ENCODE data around the gene COQ5.
"Not testable (repeated sequence)": the region's sequence is repeated elsewhere in the genome, so short reads cannot be mapped to it uniquely, and the experiment has no call there.

The COQ5 gene

DNA sequence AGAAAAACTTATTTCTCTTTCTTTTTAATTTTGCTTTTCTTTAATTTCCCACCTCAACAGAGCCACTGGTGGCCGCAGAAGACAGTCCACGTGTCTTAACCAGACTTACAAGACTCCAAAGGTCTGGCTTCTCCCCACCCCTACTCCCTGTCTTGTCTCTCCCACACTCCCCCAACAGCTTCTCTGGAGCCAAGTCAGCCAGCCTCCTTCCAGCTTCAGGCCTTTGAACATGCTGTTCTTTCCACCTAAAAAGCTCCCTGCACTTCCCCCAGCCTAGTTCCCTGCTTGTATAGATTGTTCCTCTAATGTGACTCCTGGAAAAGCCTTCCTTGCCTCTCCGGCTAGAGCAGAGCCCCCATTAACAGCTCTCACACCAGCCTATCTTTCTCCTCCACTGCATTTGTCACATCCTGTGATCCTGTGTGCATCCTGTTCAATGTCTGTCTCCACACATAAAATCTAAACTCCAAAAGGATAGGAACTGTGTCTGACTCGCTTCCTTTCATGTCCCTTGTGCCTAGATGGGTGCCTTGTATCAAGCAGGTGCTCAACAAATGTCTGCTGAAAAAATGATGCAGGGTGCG is 40.8 kb downstream of the COQ5 start:
- H3K27ac ChIP-seq: peak overlapping the region in 3 of 21 experiments; percentile 7 to 16 (median 16)

DNA sequence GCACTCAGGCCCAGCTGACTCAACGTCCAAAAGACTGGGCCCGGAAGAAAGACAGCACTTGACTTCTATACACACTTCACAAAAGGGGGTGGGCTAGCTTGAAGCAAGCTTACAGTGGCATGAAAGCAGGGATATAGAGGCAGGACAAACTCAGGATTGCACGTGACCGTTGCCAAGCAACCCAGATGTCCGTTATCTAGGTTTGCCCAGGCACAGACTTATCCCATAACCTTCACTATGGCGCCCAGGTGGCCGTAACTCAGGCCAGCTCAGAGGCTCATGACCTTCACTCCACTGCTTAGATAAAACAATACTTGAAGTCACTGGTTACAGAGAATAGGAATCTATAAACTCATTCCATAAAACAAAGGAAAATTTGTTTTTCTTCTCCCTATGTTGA is 41.4 kb downstream of the COQ5 start:
- H3K27ac ChIP-seq, H3K4me3 ChIP-seq: not testable (repeated sequence)

More for the DNA sequence above, 40.8 kb downstream of the COQ5 start:
- no peak overlapping the region for H3K4me3 ChIP-seq

DNA sequence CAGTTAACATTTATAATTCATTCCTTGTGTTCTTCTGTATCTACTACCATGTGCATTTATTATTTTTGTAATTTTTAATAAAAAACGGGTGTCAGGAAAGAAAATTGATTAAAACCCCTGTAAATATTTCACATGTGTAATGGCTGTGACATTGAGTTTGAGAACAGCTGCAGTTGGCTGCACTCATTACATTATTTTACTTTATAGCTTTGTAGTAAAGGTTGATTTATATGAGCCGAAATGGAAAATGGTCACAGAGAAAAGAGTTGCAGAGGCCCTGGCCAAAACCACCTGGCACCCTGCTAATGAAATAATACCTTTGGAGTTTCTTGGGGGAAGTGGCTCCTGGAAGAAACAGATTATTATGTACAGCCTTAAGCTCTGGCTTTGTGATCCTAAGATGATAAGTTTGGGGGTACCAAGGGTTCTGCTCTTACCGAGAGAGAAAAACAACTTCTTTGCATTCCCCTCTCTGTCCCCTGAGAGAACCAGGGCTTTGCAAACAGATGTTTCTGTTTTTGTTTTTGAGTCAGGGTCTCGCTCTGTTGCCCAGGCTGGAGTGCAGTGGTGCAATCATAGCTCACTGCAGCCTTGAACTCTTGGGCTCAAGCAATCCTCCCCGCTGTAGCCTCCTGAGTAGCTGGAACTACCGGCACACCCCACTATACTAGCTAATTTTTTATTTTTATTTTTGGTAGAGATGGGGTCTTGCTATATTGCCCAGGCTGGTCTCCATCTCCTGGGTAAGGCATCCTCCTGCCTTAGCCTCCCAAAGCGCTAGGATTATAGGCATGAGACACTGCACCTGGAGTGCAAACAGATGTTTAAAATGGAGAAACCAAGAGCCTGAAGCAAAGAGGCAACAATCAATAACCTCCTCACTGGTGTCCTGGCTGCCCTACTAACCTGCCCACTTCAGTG is 42.7 kb downstream of the COQ5 start:
- Histone ChIP-seq H3K27ac (no peak overlapping the region), H3K4me3 (no peak overlapping the region)

DNA sequence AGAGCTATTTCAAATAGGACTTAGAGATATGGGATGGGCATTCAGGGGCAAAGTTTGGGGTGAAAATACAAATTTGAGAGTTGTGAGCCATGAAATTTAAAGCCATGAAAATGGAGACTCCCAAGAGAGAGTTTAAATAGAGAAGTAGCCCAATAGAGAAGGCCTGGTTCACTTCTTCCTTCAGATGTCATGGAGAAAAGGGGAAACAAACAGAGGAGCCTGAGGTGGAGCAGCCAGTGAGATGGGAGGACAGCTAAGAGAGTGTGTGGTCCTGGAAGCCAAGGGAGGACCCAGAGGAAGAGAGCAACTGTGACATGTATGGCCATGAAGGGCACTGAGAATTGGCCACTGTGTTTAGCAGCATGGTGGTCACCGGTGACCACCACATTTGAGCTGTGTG is 45.3 kb downstream of the COQ5 start:
- Histone ChIP-seq H3K27ac (no peak overlapping the region), H3K4me3 (no peak overlapping the region)

DNA sequence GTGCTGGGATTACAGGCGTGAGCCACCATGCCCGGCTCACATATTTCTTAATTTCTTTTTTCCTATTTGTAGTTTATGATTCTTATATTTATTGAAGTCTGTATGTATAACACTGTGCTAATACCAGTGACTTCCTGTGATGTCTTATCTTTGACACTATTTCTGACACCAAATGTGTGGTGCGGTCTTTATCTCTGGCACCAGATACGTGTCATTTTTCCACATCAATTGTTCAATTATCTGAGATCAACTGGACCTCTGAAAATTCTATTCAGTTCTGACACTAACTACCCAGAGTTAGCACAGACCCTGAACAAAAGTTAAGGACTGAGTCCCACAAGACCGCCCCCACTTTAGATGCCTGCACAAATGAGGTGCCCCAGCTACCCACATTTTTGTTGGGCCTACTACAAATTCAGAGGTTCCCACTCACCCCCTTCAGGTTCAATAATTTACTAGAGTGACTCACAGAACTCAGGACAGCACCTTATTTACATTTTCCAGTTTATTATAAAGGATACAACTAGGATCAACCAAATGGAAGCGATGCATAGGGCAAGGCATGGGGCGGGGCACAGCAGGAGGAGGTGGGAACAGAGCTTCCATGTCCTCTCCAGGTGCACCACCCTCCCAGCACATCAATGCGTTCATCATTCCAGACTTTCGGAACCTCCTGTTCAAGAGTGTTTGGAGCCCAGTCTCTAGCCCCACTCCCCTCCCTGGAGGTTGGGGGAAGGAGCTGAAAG is 47.8 kb downstream of the COQ5 start:
- peak overlapping the region in 7 of 21 experiments; percentile 16 to 81 (median 50) for H3K27ac ChIP-seq
- no peak overlapping the region for H3K4me3 ChIP-seq

DNA sequence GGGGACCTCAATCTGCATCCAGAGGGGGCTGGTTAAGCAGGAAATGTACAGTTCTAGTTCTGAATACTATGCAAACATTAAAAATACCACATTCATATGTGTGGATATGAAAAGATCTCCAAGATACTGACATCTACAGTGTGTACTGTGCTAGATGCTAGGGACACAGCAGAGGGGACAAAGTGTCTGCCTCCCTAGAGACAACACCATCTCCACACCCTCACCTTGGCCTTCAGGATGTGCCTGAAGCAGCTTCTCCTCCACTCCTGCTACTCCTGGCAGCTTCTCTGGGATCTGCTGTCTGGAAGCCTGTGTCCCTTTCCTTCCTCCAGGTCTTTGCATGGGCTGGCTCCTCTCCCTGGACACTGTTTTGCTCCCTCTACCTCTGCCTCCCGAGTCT is 48.7 kb downstream of the COQ5 start:
- peak overlapping the region in 14 of 21 experiments; percentile 32 to 81 (median 55) for H3K27ac ChIP-seq
- H3K4me3 ChIP-seq: no peak overlapping the region

DNA sequence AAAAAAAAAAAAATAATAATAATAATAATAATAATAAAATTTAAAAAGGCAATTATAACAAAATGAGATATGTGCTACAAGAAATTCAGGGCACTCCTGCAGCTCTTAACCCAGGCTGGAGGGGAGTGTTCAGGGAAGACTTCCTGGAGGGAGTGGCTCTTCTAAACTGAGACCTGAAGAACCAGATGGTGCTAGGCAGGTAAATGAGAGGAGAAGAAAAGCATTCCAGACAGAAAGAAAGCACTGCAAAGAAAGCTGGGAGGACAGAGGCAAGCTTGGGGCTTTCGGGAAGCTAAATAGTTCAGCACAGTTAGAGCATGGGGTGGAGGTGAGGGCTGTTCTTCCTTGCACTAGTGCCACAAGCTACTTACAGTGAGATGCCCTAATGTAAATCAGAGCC is 49.5 kb downstream of the COQ5 start:
- Histone ChIP-seq H3K27ac (peak overlapping the region in 10 of 21 experiments; percentile 16 to 81 (median 56)), H3K4me3 (no peak overlapping the region)

DNA sequence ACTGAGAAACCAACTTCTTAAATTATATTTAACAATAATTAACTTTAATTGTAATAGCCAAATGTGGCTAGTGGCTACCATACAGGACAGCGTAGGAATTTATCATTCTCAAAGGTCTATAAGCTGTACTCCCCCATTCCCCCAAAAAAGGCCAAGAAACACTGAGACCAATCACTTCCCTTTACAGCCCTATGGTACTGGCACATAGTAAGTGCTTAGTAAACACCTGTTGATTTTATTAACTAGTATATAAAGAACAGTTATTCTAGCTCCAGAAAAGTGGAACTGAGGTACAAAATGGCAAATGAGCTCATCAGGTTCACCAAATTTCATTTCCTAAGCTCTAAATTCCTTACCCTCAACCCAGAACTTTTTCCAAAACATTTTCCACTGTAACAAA is 53.3 kb downstream of the COQ5 start:
- Histone ChIP-seq H3K4me3 (no peak overlapping the region), H3K27ac (peak overlapping the region in 9 of 21 experiments; percentile 21 to 77 (median 44))

DNA sequence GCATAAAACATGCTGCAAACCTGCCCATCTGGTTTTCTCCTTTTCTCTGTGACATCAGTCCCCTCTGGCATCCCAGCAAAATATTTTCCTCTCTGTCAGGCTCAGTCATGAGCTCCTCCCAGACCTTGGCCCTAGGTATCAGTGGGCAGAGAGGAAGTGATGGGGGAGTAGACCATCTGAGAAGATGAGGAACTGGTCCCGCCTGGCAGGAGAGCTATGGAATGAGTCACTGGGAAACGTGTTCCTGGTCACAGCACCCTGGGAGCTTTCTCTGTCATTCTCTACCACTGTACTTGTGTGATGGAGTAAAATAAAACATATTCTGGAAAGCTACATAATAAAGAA is 54.4 kb downstream of the COQ5 start:
- no peak overlapping the region for H3K4me3 ChIP-seq
- H3K27ac ChIP-seq: peak overlapping the region in 13 of 21 experiments; percentile 29 to 77 (median 63)

DNA sequence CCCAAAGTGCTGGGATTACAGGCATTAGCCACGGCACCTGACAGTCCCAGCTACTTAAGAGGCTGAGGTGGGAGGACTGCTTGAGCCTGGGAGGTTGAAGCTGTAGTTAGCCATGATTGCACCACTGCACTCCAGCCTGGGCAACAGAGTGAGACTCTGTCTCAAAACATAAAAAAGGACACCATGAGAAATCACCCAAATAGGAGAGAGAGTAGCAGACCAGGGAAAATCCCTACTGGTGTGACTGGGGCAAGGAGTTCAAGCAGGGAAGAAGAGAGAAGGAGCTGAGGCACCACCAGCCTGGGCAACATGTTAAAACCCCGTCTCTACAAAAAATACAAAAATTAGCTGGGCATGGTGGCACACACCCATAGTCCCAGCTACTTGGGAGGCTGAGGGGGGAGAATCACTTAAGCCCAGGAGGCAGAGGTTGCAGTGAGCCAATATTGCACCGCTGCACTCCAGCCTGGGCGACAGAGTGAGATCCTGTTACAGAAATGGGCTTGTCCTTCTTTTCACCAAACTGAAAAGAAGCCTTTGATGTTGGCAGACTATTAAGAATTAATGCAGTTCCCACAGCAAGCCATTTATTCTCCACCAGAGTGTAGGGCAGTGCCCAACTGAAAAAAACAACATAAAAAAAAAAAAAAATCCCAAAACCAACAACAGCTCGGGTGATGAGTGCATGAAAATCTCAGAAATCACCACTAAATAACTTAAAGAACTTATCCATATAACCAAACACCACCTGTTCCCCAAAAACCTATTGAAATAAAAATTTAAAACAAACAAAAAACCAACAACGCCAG is 54.9 kb downstream of the COQ5 start:
- no peak overlapping the region for H3K4me3 ChIP-seq
- peak overlapping the region in 18 of 21 experiments; percentile 19 to 78 (median 62) for H3K27ac ChIP-seq

DNA sequence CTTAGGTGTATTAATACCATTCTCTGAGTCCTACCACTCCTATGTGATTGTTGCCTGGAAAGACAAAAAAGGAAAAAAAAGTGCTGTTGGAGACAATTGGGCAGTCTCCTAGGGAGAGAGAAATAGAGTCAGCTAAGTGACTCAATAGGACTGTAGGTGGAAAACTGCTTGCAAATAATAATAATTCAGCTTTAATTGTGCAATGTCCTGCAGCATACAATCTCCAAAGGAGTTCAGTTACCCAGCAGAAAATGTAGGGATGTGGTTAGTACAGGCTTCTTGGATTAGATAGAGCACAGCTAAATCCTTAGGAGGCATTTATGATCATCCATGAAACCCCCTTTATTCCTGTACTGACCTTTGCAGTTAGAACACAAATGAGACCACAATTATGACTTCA is 56.4 kb downstream of the COQ5 start:
- Histone ChIP-seq H3K27ac (peak overlapping the region in 6 of 21 experiments; percentile 20 to 77 (median 73)), H3K4me3 (peak overlapping the region in 1 of 7 experiments; percentile 0)

DNA sequence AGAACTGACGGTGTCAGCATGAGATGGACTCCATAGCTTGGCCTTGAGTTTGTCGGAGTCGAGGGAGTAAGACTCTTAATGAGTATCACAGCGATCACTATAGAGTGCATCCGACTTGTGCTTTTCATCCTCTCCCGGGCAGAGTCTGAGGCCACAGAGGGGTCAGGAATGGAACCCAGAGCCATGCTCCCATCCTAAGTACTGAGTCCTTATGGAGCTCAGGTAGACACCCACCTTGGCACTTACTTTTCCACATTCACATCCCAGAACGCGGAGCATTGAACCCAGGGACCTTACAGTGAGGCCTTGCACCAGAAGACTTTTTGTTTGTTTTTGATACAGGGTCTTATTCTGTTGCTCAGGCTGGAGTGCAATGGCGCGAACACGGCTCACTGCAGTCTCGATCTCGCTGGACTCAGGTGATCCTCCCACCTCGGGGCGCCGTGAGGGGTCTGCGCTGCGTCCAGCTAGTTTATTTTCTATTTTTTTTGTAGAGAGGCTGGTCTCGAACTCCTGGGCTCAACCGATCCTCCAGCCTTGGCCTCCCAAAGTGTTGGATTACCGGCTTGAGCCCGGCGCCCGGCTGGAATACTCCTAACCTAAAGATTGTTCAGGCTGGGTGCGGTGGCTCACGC is 58.7 kb downstream of the COQ5 start:
- H3K4me3 ChIP-seq: peak overlapping the region; percentile 84 to 97 (median 89)
- H3K27ac ChIP-seq: peak overlapping the region; percentile 89 to 99 (median 95)

DNA sequence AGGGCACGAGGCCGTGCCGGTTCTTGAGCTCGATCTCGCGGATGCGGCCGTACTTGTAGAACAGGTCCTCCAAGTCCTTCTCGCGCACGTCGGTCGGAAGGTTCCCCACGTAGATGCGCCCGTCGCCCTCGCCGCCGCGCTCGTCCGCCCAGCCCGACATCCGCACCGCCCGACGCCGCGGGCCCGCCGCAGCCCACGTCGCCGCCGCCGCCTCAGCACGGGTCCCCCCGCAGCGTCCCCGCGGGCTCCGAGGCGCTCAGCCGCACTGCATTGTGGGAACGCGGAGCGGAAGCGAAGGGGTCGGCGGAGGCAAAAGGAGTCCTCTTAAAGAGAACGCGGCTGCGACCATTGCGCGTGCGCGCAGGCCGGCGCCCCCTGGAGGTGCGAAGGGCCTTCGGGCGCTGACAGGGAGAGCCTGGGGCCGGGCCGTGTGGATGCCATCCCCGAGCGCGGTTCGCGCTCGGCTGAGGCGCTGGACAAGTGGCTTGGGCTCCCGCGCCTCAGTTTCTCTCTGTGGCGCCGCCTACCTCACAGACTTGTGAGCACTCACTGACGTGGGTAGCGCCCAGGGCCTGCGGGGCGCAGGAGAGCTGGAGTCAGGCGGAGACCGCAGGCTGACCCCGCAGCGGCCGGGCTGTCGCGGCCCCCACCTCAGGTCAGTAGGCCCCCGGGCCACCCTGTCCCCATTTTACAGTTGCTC is 59.4 kb downstream of the COQ5 start, which contains the start of gene SRSF9:
Gene SRSF9, minus strand, starts transcription at position 299 of the 700 bp plus-strand sequence. Its CDS starts 139 bp downstream, at position 160.
- H3K4me3 ChIP-seq: peak within 1 kb of the TSS; percentile 84 to 97 (median 89)
- peak within 1 kb of the TSS; percentile 89 to 99 (median 95) for H3K27ac ChIP-seq

DNA sequence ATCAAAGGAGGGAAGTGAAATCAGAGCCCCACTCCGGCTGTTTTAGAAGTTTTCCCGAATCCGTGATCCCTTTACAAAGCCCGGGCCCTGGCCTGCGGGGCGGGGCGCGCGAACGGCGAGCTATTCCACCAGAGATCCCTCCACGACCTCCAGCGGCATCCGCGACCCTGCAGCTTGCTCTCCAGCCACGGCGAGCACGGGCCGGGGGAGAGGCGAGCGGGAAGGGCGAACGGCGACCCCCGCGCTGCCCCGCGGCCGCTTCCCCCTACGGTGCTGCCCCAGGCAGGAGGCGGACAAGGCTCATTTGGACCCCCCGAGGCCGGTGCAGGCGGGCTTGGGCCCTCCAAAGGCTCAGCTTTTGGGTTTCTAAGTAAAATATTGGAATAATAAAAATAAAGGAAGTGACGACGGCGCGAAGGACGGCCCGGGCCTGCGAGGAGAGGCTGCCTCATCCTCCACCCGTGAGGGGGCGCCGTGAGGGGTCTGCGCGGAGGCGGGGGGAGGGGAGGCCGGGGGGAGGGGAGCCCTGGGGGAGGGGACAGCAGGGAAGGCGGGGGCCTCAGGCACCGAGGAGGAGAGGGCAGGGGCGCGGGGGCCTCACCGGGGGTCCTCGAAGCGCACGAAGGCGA is 60.0 kb downstream of the COQ5 start:
- Histone ChIP-seq H3K27ac (peak overlapping the region; percentile 89 to 99 (median 95)), H3K4me3 (peak overlapping the region; percentile 84 to 97 (median 89))

DNA sequence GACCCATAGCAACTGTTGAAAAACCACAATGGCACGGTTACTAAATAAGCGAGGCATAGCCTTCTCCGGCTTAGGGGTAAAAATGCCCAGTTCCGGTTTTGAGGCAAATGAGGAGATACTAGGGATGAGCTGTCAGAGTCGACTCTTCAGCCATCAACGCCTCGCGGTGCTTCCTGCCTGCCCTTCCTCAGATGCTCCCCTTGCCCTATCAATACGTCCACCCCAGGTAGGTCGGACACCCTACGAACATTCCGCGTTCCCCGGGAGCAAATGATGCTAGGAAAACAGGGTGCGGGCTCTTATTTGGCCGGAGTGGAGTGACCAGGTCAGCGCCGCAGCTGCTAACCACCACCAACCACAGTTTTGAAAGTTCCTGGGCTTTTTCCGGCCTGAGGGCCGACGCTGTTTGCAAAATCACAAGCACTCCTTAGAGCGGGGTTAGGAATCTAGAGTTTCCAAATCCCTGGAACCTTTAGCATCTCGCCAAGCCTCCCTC is 60.6 kb downstream of the COQ5 start:
- H3K27ac ChIP-seq: peak overlapping the region; percentile 89 to 99 (median 95)

DNA sequence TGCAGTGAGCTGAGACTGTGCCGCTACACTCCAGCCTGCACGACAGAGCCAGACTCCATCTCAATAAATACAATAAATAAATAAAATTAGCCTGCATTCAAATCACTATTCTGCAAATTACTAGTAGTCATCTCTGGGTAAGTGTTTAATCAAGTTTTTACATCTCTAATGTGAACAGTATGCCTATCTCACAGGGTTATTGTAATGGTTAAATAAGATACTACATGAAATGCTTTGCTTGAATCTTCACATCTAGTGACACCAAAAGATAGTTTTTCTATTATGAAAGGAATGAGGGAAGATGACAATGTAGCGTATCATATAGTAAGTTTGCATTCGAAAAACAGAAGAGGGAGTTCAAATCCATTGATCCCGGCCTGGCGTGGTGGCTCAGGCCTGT is 61.5 kb downstream of the COQ5 start:
- no peak overlapping the region for H3K4me3 ChIP-seq
- no peak overlapping the region for H3K27ac ChIP-seq

More for the DNA sequence above, 60.6 kb downstream of the COQ5 start:
- peak overlapping the region; percentile 84 to 97 (median 89) for H3K4me3 ChIP-seq

DNA sequence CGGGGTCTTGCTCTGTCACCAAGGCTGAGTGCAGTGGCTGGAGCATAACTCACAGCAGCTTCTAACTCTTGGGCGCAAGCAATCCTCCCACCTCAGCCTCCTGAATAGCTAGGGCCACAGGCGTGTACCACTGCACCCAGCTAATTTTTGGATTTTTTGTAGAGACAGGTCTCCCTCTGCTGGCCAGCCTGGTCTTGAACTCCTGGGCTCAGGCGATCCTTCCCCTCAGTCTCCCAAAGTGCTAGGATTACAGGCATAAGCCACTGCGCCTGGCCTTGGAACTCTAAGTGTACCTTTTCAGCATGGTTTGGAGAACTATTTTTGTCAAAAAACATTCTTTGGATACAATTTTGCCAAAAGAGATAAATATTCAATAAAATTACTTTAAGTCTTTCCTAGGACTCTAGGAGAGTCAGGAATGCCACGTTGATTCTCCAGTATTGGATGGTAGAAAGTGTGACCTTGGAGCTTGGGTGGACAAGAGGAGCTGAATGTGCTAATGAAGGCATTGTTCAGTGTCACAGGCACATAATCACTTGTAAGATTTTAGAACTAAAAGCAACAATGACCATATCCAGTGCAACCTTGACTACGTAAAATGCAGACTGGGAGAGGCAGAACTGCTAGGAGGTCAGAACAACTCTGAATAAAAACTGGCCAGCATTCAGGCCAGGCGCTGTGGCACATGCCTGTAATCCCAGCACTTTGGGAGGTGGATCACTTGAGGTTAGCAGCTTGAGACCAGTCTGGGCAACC is 62.2 kb downstream of the COQ5 start:
- H3K27ac ChIP-seq: peak overlapping the region in 1 of 21 experiments; percentile 10
- H3K4me3 ChIP-seq: no peak overlapping the region

Measured in skin epidermis (tissue), 12 donors.